HG02885 (cell line): Measurements from ENCODE around the gene CTNNA1.

Experiments
- ATAC-seq: cut with Tn5 transposase; IDR thresholded peaks from one replicate; pipeline ENCODE4 v1.9.1; 2021; ENCODE audit warnings: mild to moderate bottlenecking; ENCODE audit not compliant: unreplicated experiment, poor library complexity

CTNNA1 gene

DNA sequence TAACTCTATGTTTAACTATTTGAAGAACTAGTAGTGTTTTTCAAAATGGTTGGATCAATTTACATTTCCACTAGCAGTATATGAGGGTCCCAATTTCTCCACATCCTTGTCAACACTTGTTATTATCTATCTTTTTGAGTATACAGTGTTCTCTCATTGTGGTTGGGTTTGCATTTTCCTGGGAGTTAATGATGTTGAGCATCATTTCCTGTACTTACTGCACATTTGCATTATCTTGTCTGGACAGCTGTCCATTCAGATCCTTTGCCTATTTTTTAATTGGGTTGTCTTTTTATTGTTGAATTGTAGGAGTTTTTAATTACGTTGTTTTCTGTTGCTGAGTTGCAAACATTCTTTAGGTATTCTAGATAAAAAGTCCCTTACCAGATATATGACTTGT, 225.4 kb downstream of the CTNNA1 start:
- ATAC-seq = no peak

DNA sequence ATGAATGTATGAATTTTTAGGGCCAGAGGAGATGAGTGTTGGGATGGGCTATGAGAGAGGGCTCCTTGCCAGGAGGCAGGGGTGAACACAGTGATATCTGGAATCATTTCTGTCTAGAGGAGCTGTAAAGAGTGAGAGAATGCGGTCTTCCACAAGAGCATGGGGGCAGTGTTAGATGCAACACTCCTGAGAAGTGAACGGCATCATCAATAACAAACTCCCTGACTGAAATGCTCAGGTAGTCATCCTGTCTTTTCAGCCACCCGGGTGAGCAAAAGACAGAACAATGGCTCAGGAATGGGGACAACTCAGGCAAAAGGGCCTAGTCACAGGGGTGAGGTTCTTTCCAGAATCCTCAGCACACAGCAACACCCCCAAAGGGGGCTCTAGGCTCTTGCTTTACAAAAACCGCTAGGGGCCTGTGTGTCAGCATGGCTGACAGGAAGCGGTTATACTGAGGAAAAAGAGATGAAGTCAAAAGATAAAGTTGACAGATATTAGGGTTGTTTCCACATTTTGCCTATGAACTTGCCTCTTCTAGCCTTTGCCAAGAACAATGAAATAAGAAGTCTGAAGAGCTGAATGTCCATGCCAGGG, 226.6 kb downstream of the CTNNA1 start:
- ATAC-seq = no peak

DNA sequence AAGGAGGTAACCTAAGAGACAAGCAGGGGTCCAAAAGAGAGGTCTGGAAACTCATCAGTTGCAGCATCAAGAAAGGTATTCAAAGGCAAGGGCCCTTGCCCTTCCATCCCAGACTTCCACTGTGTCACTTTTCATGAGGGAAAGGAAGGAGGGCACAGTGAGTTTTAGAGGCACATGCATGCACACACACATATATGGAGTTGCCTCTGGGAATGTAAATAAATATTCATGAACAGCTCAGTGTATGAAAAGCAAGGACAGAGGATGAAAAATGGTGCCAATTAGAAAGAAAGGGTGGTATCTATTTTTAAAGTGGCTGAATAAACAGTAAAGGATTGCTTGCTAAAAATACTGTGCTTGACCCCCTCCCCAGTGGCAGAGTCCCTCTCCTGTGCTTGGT, 227.2 kb downstream of the CTNNA1 start:
- ATAC-seq = no peak

DNA sequence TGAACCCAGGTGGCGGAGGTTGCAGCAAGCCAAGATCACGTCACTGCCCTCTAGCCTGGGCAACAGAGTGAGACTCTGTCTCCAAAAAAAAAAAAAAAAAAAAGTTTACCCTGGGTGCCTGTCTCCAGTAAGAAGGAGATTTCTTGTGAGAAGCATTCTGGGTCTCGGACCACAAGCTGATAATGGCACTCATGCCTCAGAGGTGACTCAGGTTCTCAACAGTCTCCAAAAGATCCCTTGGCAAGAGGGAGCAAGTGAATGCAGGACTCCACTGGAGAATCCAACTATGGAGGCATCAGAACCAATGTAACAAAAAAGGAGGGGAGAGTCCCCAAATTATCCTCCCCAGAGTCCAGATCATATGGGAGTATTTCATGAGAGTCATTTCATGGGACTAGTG, 227.9 kb downstream of the CTNNA1 start:
- ATAC-seq = no peak

DNA sequence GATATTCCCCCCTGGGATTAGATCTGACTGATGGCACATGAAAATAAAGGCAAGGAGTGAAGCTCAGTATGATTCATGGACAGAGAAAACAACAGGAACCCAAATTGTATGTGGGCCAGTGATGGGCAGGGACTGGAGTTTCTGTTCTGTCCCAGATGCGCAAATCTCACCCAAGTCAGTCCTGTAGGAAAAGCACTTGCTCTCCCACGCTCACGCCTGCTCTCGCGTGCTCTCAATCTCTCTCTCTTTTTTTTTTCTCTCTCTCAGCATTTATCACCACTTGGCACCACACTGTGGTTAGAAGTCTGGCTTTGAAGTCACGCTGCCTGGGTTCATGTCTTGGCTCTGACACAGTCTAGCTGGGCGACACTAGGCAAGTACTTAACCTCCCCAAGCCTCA, 228.4 kb downstream of the CTNNA1 start:
- ATAC-seq = no peak

DNA sequence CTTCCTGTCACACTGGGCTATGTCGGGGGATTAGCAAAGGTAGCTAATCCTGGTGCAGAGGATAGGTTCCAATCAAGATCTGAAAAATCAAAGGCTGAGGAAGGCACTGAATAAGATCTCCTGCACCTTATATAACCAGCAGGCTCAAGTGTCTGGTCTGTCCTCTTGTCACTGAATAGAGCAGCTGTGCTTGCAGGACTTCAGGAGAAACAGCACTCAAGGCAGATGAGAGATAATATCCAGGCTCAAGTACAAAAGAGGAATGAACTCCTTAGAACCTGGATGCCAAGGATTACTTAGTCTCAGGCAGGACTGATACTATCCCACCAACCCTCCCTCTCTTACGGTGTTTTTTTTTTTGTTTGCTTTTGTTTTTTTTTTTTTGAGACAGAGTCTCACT, 230.8 kb downstream of the CTNNA1 start:
- no peak for ATAC-seq
